Gastroesophageal sphincter (tissue), 3 donors: Measurements from ENCODE around the gene GLRA2.

Experiments
- CTCF ChIP-seq, 4 experiments: fragments of 200-600 bp in 2 of 4; fragments of 450-650 bp in 2 of 4; sonication (generic) in 1 of 4; IDR thresholded peaks; one replicate each; pipeline ENCODE4 v1.5.1; 2017 to 2019; ENCODE audit warnings: antibody characterized with exemption in 4 of 4, mild to moderate bottlenecking in 2 of 4, moderate library complexity in 2 of 4
- POLR2A ChIP-seq, 2 donors: fragments of 450-650 bp; IDR thresholded peaks; one replicate each; pipeline ENCODE4 v1.6.1; 2017; ENCODE audit warnings: antibody characterized with exemption in 2 of 2, mild to moderate bottlenecking in 2 of 2, moderate library complexity in 1 of 2
- POLR2AphosphoS5 ChIP-seq: sonication (generic); formaldehyde crosslinking; IDR thresholded peaks from one replicate; pipeline ENCODE4 v1.6.1; 2017; ENCODE audit warnings: antibody characterized with exemption

- no peak for TF ChIP-seq POLR2A (IDR thresholded peaks at IDR 0.05)
- no peak for TF ChIP-seq POLR2AphosphoS5
- no peak for TF ChIP-seq CTCF (IDR thresholded peaks at IDR 0.05)
Observed at GRCh38 chrX:14694611-14695010, 165.3 kb downstream of the GLRA2 start.
